CD4-positive, alpha-beta T cell treated with Interleukin-17A for 1 hour (primary cell): ENCODE data around the gene MOCOS.
A peak's percentile ranks its signal among the peaks of the same experiment; 100 is the strongest.

Experiments
- DNase-seq: peaks from one replicate; pipeline ENCODE4 v3.0.0-alpha.2; 2020

The MOCOS gene

GRCh38 chr18:36279001-36279400 lies 91.7 kb downstream of the MOCOS start:
- no peak for DNase-seq

DNA sequence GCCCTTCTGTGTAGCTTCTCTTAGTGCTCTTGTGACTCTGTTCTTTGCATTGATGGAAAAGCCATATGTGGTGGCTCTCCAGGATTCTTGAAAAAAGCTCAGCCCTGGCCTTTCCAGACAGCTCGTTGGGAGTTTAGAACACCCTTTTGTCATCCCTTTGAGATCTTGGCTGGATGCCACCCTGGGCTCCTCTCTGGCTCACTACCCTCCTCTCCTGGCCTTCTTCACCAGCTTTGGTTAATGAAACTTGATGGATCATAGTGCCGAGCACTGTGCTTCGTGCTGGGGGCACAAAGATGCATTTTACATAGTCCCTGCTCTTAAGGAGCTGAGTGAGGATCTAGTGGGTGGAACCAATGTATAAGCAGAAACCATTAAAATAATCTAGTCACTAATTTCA lies 94.6 kb downstream of the MOCOS start:
- DNase-seq = no peak

DNA sequence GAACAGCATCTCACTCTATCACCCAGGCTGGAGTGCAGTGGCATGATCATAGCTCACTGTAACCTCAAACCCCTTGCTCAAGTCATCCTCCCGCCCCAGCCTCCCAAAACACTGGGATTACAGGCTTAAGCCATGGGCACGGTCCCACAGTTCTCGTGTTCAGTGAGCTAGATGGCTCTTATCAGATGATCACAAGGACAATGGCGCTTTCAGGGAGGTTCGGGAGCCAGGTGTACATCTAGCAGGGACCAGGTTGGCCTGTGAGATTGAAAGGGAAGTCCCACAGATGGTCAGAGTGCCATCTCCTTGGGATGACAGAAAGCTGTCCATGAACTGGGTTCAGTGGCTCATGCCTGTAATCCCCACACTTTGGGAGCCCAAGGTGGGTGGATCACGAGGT lies 96.2 kb downstream of the MOCOS start:
- no peak for DNase-seq

- DNase-seq = no peak
Observed at GRCh38 chr18:36284268-36284667, 97.0 kb downstream of the MOCOS start.

DNA sequence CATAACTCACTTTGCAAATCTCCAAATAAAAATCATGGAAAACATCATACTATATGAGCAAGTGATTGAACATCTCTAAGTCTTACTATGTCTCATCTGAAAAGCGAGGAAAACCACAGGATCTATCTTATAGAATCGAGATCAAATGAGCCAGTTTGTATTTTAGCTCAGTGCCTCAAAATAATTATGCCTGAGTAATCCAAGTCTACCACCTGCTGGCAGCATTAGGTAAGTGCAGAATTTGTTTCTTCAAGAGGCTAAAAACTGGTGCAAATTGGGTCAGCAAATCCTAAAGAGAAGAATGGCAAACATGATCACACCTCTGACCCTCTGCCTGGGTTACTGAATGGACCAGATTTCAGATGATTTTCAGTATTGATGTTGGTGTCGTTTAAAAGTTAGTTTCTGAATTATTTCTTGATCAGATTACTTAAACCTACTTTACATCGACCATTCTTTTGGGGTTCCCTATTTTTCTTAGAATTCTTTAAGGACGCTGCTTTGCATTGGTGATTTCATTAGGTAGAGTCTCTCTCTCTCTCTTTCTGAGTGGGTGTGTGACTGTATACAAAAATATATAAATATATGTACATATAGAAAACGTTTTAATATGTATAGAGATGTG lies 97.5 kb downstream of the MOCOS start:
- peak; percentile 69 for DNase-seq

- DNase-seq = no peak
Observed at GRCh38 chr18:36287653-36288052, 100.4 kb downstream of the MOCOS start.

- DNase-seq = no peak
Observed at GRCh38 chr18:36288689-36289088, 101.4 kb downstream of the MOCOS start.

DNA sequence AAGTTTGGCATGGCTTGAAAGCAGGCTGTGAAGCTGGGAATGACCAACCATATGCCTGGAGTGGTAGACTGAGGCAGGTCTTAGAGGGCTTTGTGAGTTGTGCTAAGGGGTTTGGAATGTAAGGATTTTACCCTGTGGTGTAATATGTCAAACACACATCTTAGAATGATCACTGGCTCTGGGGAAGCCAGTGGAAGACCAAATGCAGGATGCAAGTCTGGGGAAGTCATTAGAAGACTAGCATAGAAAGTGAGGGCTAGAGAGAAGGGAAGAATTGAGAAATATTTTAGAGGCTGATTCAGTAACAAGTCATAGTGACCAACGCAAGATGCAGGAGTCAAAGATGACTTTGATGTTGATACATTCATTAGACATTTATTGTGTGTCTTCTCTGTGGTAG lies 106.7 kb downstream of the MOCOS start:
- DNase-seq = no peak

DNA sequence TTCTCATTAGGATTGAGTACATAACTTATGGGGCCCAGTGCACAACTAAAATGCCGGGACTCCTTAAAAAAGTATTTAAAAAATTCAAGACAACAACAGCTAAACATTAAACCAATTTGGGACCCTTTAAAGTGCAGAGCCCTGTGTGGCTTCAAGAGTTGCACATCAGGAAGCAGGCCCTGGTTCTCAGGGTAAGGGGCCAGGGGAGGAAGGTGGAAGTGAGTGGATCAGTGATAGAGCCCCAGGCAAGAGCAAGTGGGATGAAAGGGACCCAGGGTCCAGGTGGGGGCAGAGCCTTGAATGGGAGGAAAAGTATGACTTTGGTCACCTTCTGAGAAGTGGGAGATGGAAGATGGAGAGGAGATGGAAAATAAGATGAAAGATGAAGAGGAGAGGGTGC lies 107.9 kb downstream of the MOCOS start:
- DNase-seq = no peak

DNA sequence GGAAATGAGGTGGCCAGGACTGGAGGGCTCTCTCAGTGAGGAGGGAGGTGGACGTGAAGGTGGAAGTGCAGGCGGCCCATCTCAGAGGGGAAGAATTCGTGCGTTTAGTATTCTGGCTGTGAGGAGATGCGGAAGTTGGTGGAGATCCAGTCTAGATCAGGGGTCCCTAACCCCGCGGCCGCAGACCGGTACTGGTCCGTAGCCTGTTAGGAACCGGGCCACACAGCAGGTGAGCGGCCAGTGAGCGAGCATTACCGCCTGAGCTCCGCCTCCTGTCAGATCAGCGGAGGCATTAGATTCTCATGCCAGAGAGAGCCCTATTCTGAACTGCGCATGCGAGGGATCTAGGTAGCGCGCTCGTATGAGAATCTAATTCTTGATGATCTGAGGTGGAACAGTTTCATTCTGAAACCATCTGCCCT lies 108.6 kb downstream of the MOCOS start:
- no peak for DNase-seq

- DNase-seq = no peak
Observed at GRCh38 chr18:36296650-36297416, 109.5 kb downstream of the MOCOS start.

GRCh38 chr18:36297417-36298125 lies 110.3 kb downstream of the MOCOS start, which contains the start of gene FHOD3:
Gene FHOD3 (plus strand): TSS chr18:36297713. CDS start chr18:36297836, 123 bp downstream.
- no peak for DNase-seq

GRCh38 chr18:36298126-36298741 lies 110.9 kb downstream of the MOCOS start:
- no peak for DNase-seq

GRCh38 chr18:36299015-36299414 lies 111.7 kb downstream of the MOCOS start:
- DNase-seq = no peak

DNA sequence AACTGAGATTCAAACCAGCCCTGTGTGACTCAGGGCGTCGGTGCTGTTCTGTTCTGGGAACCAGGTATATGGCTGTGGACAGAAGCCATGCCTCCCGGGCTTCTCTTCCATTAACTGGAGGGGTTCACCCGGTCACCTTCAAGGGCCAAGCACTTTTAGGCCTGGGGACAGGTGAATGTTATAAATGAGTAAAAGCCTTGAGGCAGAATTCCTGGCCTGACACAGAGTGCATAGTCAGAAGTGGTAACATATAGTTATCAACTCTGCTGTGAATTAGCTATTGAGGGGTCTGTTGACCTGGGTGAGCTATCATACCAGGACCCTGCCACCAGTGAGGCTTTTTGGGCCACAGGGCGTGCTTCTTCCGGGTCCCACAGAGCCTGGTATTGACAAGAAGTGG lies 112.9 kb downstream of the MOCOS start:
- DNase-seq = no peak

GRCh38 chr18:36301884-36302283 lies 114.6 kb downstream of the MOCOS start:
- no peak for DNase-seq

GRCh38 chr18:36302676-36303075 lies 115.4 kb downstream of the MOCOS start:
- DNase-seq = no peak

GRCh38 chr18:36303211-36303844 lies 116.0 kb downstream of the MOCOS start:
- no peak for DNase-seq

- no peak for DNase-seq
Observed at GRCh38 chr18:36304723-36305122, 117.4 kb downstream of the MOCOS start.

DNA sequence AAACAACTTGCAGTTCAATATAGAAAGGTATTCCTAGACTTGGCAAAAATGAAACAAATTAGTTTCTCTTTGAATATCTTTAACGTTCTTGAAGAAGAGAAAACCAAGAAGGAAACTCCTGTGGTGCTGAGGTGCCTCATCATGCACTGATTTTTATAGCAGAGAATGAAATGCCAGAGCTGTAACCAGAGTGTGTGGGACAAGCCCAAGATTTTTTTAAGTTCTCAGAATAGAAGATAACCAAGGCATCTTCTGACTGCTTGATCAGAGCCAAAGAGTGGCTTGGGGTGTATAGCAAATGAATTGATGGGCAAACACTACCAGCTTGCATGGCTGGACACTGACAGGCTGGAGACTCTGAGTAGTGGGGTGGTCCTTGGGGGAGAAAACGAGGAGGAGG lies 118.1 kb downstream of the MOCOS start:
- DNase-seq = no peak

DNA sequence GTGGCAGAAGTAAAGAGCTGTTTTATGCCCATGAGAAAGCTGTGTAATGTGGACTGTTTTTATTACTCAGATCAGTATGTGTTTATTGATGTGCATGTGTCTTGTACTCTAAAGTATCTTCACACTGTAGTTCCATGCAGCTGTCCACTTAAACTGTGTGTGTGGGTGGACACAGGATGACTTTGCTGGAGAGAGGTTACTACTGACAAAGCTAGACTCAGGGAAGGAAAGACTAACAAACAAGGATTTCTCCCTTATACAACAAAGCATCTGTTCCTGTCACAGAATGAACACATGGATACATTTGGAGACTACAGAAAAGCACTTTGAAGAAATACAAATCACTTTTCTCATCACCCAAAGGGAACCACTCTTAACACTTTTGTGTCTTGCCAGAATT lies 120.2 kb downstream of the MOCOS start:
- no peak for DNase-seq

DNA sequence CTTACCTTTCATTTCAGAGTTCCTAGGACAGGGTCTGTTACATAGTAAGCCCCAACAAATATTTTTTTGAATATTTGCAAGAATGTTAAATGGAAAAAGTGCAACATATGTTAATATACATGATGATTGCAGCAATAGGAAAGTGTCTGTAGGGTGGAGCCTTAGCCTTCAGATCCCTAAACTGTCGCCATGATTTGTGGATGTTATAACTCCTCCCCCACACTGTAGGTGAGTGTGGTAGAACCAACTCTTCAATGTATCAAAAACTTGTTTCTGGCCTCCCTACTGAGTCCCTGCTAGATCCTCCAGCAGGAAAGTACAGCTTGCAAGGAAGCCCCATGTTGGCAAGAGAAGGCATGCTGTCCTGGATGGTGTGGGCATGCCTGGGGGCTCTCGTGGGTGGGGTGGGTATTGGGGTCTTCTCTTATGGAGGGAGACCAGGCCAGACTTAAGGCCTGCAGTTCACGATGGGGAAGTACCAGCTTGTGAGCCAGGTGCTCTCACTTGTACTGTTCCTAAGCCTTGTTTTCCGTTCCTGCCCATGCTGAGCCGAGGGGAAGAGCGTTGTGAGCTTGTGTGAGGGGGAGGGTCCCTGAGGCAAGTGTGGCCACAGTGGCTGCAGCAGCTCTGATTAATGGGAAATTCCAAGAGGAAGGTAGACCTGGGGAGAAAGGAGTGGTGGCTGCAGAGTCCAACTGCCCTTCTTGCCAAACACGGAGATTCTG lies 121.6 kb downstream of the MOCOS start:
- DNase-seq = no peak
